Erythroblast (primary cell): Measurements from ENCODE around the gene FRS2.

Source experiments
- GATA1 ChIP-seq: IDR thresholded peaks from 2 replicates; pipeline ENCODE4 v1.6.1; 2011; ENCODE audit warnings: low read depth, mild to moderate bottlenecking, control low read depth, low read length, moderate library complexity
- POLR2A ChIP-seq: IDR thresholded peaks from 2 replicates; pipeline ENCODE4 v1.6.1; 2011; ENCODE audit warnings: mild to moderate bottlenecking, low read length

- no peak for TF ChIP-seq POLR2A
- TF ChIP-seq GATA1 = no peak
Observed at GRCh38 chr12:69495071-69495470, 24.9 kb downstream of the FRS2 start.
